ENCODE results near the gene KRTAP12-4. TPM values are rescaled to one million over a fixed set of nuclear protein-coding genes. Genes with fewer than 3 reads are reported as not detected.
"Not testable (repeated sequence)": the region's sequence is repeated elsewhere in the genome, so short reads cannot be mapped to it uniquely, and the experiment has no call there.

Gene KRTAP12-4
- total and polyA plus RNA-seq, 5 donors from 2014 or later: not detected

GRCh38 chr21:44694776-44695175, 40.3 kb upstream of the KRTAP12-4 start:
- Mint-ChIP-seq H3K27ac (no peak overlapping the region), H3K27me3 (peaks cover 59% of the 10 kb centered on the region)

GRCh38 chr21:44692798-44693512, 38.5 kb upstream of the KRTAP12-4 start:
- Mint-ChIP-seq H3K4me3 (no peak overlapping the region), H3K27ac (no peak overlapping the region), H3K9me3 (peaks cover 0 to 12% (median 2%) of the 10 kb centered on the region in 7 donors), H3K4me1 (peaks cover 0 to 7% (median 4%) of the 10 kb centered on the region in 4 donors), H3K36me3 (no peaks in the 10 kb centered on the region), H3K27me3 (peaks cover 47% of the 10 kb centered on the region)
- Histone ChIP-seq H3K27ac (ENCODE audit: insufficient read depth, low read length, poor library complexity, severe bottlenecking) (no peak overlapping the region), H3K4me3 (ENCODE audit: low read depth, low read length) (no peak overlapping the region), H3K4me1 (ENCODE audit: control insufficient read depth, insufficient read depth, low read length, poor library complexity, severe bottlenecking) (no peaks in the 10 kb centered on the region), H3K36me3 (ENCODE audit: control insufficient read depth, insufficient read depth, low read length) (no peaks in the 10 kb centered on the region), H3K27me3 (ENCODE audit: control insufficient read depth, insufficient read depth, low read length) (peaks cover 6% of the 10 kb centered on the region), H3K9me3 (ENCODE audit: control insufficient read depth in 2 of 2, low read length in 2 of 2) (peaks cover 4 to 12% of the 10 kb centered on the region in 2 experiments)
- no peak for DNase-seq
- ATAC-seq (ENCODE audit: low read depth in 2 of 2): no peak

More at GRCh38 chr21:44694776-44695175, 40.3 kb upstream of the KRTAP12-4 start:
- no peaks in the 10 kb centered on the region for H3K36me3 ChIP-seq (ENCODE audit: control insufficient read depth, insufficient read depth, low read length)
- peaks cover 4 to 12% of the 10 kb centered on the region in 2 experiments for H3K9me3 ChIP-seq (ENCODE audit: control insufficient read depth in 2 of 2, low read length in 2 of 2)
- peaks cover 0 to 12% (median 2%) of the 10 kb centered on the region in 7 donors for H3K9me3 Mint-ChIP-seq
- peaks cover 6% of the 10 kb centered on the region for H3K27me3 ChIP-seq (ENCODE audit: control insufficient read depth, insufficient read depth, low read length)
- H3K36me3 Mint-ChIP-seq: no peaks in the 10 kb centered on the region
- DNase-seq (no peak), ATAC-seq (ENCODE audit: low read depth in 2 of 2) (no peak)
- H3K4me1 ChIP-seq (ENCODE audit: control insufficient read depth, insufficient read depth, low read length, poor library complexity, severe bottlenecking): no peaks in the 10 kb centered on the region
- H3K27ac ChIP-seq (ENCODE audit: insufficient read depth, low read length, poor library complexity, severe bottlenecking): no peak overlapping the region
- H3K4me3 ChIP-seq (ENCODE audit: low read depth, low read length): no peak overlapping the region
- peaks cover 0 to 13% (median 4%) of the 10 kb centered on the region in 4 donors for H3K4me1 Mint-ChIP-seq
- H3K4me3 Mint-ChIP-seq: no peak overlapping the region

- Histone ChIP-seq H3K27ac (ENCODE audit: insufficient read depth, low read length, poor library complexity, severe bottlenecking) (no peak overlapping the region), H3K4me3 (ENCODE audit: low read depth, low read length) (no peak overlapping the region), H3K9me3 (ENCODE audit: control insufficient read depth in 2 of 2, low read length in 2 of 2) (peaks cover 4 to 12% of the 10 kb centered on the region in 2 experiments), H3K4me1 (ENCODE audit: control insufficient read depth, insufficient read depth, low read length, poor library complexity, severe bottlenecking) (no peaks in the 10 kb centered on the region), H3K36me3 (ENCODE audit: control insufficient read depth, insufficient read depth, low read length) (no peaks in the 10 kb centered on the region), H3K27me3 (ENCODE audit: control insufficient read depth, insufficient read depth, low read length) (peaks cover 6% of the 10 kb centered on the region)
- Mint-ChIP-seq H3K36me3 (no peaks in the 10 kb centered on the region), H3K4me3 (no peak overlapping the region), H3K27me3 (peaks cover 46% of the 10 kb centered on the region), H3K9me3 (peaks cover 0 to 12% (median 2%) of the 10 kb centered on the region in 7 donors), H3K4me1 (peaks cover 0 to 7% (median 3%) of the 10 kb centered on the region in 4 donors), H3K27ac (no peak overlapping the region)
- DNase-seq (no peak), ATAC-seq (ENCODE audit: low read depth in 2 of 2) (no peak)
Observed at GRCh38 chr21:44691686-44692085, 37.2 kb upstream of the KRTAP12-4 start.

GRCh38 chr21:44689740-44690139, 35.3 kb upstream of the KRTAP12-4 start:
- not testable (repeated sequence) for H3K4me1 Mint-ChIP-seq; H3K4me3 Mint-ChIP-seq; H3K27me3 ChIP-seq (ENCODE audit: control insufficient read depth, insufficient read depth, low read length); H3K27ac ChIP-seq (ENCODE audit: insufficient read depth, low read length, poor library complexity, severe bottlenecking); H3K4me1 ChIP-seq (ENCODE audit: control insufficient read depth, insufficient read depth, low read length, poor library complexity, severe bottlenecking); DNase-seq; H3K36me3 Mint-ChIP-seq; H3K27ac Mint-ChIP-seq; H3K4me3 ChIP-seq (ENCODE audit: low read depth, low read length); H3K36me3 ChIP-seq (ENCODE audit: control insufficient read depth, insufficient read depth, low read length); ATAC-seq (ENCODE audit: low read depth in 2 of 2)
- Mint-ChIP-seq H3K27me3 (peaks cover 48% of the 10 kb centered on the region), H3K9me3 (peaks cover 0 to 12% (median 2%) of the 10 kb centered on the region in 7 donors)
- H3K9me3 ChIP-seq (ENCODE audit: control insufficient read depth in 2 of 2, low read length in 2 of 2): peaks cover 4 to 12% of the 10 kb centered on the region in 2 experiments

GRCh38 chr21:44687671-44688070, 33.2 kb upstream of the KRTAP12-4 start:
- Mint-ChIP-seq H3K36me3 (no peaks in the 10 kb centered on the region), H3K9me3 (peaks cover 0 to 5% (median under 1%) of the 10 kb centered on the region in 7 donors), H3K4me3 (no peak overlapping the region), H3K27me3 (peaks cover 42% of the 10 kb centered on the region), H3K4me1 (peaks cover 0 to 7% (median 4%) of the 10 kb centered on the region in 4 donors), H3K27ac (peak overlapping the region in 1 of 3 donors; percentile 6)
- Histone ChIP-seq H3K36me3 (ENCODE audit: control insufficient read depth, insufficient read depth, low read length) (no peaks in the 10 kb centered on the region), H3K27me3 (ENCODE audit: control insufficient read depth, insufficient read depth, low read length) (peaks cover 6% of the 10 kb centered on the region), H3K9me3 (ENCODE audit: control insufficient read depth in 2 of 2, low read length in 2 of 2) (peaks cover 2 to 7% of the 10 kb centered on the region in 2 experiments), H3K27ac (ENCODE audit: insufficient read depth, low read length, poor library complexity, severe bottlenecking) (no peak overlapping the region), H3K4me1 (ENCODE audit: control insufficient read depth, insufficient read depth, low read length, poor library complexity, severe bottlenecking) (no peaks in the 10 kb centered on the region), H3K4me3 (ENCODE audit: low read depth, low read length) (no peak overlapping the region)
- ATAC-seq (ENCODE audit: low read depth in 2 of 2) (no peak), DNase-seq (no peak)

- H3K4me1 Mint-ChIP-seq: peaks cover 0 to 7% (median 4%) of the 10 kb centered on the region in 4 donors
- H3K4me3 Mint-ChIP-seq: no peak overlapping the region
- H3K4me3 ChIP-seq (ENCODE audit: low read depth, low read length): no peak overlapping the region
- no peak overlapping the region for H3K27ac ChIP-seq (ENCODE audit: insufficient read depth, low read length, poor library complexity, severe bottlenecking)
- peaks cover 4% of the 10 kb centered on the region for H3K27me3 ChIP-seq (ENCODE audit: control insufficient read depth, insufficient read depth, low read length)
- no peaks in the 10 kb centered on the region for H3K36me3 ChIP-seq (ENCODE audit: control insufficient read depth, insufficient read depth, low read length)
- no peaks in the 10 kb centered on the region for H3K36me3 Mint-ChIP-seq
- peak overlapping the region in 1 of 3 donors; percentile 59 for H3K27ac Mint-ChIP-seq
- H3K4me1 ChIP-seq (ENCODE audit: control insufficient read depth, insufficient read depth, low read length, poor library complexity, severe bottlenecking): no peaks in the 10 kb centered on the region
- H3K27me3 Mint-ChIP-seq: peaks cover 38% of the 10 kb centered on the region
- no peak for ATAC-seq (ENCODE audit: low read depth in 2 of 2)
- H3K9me3 ChIP-seq (ENCODE audit: control insufficient read depth in 2 of 2, low read length in 2 of 2): peaks cover 0 to under 1% of the 10 kb centered on the region in 2 experiments
- H3K9me3 Mint-ChIP-seq: no peaks in the 10 kb centered on the region
- DNase-seq: no peak
Observed at GRCh38 chr21:44686843-44687561, 32.5 kb upstream of the KRTAP12-4 start.

GRCh38 chr21:44686000-44686781, 31.7 kb upstream of the KRTAP12-4 start:
- H3K27me3 ChIP-seq (ENCODE audit: control insufficient read depth, insufficient read depth, low read length): peaks cover 4% of the 10 kb centered on the region
- no peaks in the 10 kb centered on the region for H3K4me1 ChIP-seq (ENCODE audit: control insufficient read depth, insufficient read depth, low read length, poor library complexity, severe bottlenecking)
- Mint-ChIP-seq H3K4me3 (no peak overlapping the region), H3K9me3 (no peaks in the 10 kb centered on the region), H3K27ac (peak overlapping the region in 1 of 3 donors; percentile 55), H3K27me3 (peaks cover 30% of the 10 kb centered on the region), H3K4me1 (peaks cover 0 to 3% (median 1%) of the 10 kb centered on the region in 4 donors), H3K36me3 (no peaks in the 10 kb centered on the region)
- no peaks in the 10 kb centered on the region for H3K36me3 ChIP-seq (ENCODE audit: control insufficient read depth, insufficient read depth, low read length)
- no peaks in the 10 kb centered on the region for H3K9me3 ChIP-seq (ENCODE audit: control insufficient read depth in 2 of 2, low read length in 2 of 2)
- no peak overlapping the region for H3K27ac ChIP-seq (ENCODE audit: insufficient read depth, low read length, poor library complexity, severe bottlenecking)
- ATAC-seq (ENCODE audit: low read depth in 2 of 2) (no peak), DNase-seq (no peak)
- no peak overlapping the region for H3K4me3 ChIP-seq (ENCODE audit: low read depth, low read length)

Measured in CD4-positive, CD25-positive, alpha-beta regulatory T cell (primary cell).